IMR-90 (cell line): ENCODE results near the gene CDK8. TPM values are rescaled to one million over a fixed set of nuclear protein-coding genes. Genes with fewer than 3 reads are reported as not detected.
A peak's percentile ranks its signal among the peaks of the same experiment; 100 is the strongest.

Experiments used
- ATAC-seq: fragments of 200-7000 bp; cut with Tn5 transposase; 2 replicates; pipeline ENCODE4 v1.9.1; 2020; ENCODE audit warnings: low read depth, mild to moderate bottlenecking, moderate library complexity
- BruUV-seq: library from RNA; stranded (reverse); fragments of 400-500 nt; replicated peaks from 2 replicates; lab custom pipeline; 2021; lab: Mats Ljungman, UMichigan
- CTCF ChIA-PET: fragments of 300-600 bp; formaldehyde crosslinking; extraction: SDS; loops from one replicate; lab custom pipeline; 2021; ENCODE audit warnings: antibody characterized with exemption; lab: Yijun Ruan, JAX
- POLR2A ChIA-PET: fragments of 300-600 bp; sonication (Branson Sonifier 250); formaldehyde crosslinking; loops from one replicate; lab custom pipeline; 2022; ENCODE audit warnings: antibody characterized with exemption; ENCODE audit not compliant: unreplicated experiment; lab: Charles Lee
- DNase-seq: peaks from one replicate; pipeline ENCODE4 v3.0.0; 2013
- H2AFZ ChIP-seq: replicated peaks from 2 replicates; pipeline ENCODE3; 2013; ENCODE audit warnings: low read length, mild to moderate bottlenecking; ENCODE audit not compliant: poor library complexity
- H2AK5ac ChIP-seq: 2 replicates; pipeline ENCODE4 v1.6.1; 2013; ENCODE audit warnings: low read depth, low read length, inconsistent platforms
- H2AK9ac ChIP-seq: replicated peaks from 2 replicates; pipeline ENCODE3; 2013; ENCODE audit warnings: mild to moderate bottlenecking, low read depth, low read length, moderate library complexity; ENCODE audit not compliant: poor library complexity
- H2BK120ac ChIP-seq: 2 replicates; pipeline ENCODE4 v1.6.1; 2013; ENCODE audit warnings: low read depth, low read length, inconsistent platforms
- H2BK15ac ChIP-seq: 3 replicates; pipeline ENCODE4 v1.6.1; 2013; ENCODE audit warnings: low read depth, low read length, inconsistent platforms
- H2BK20ac ChIP-seq: 2 replicates; pipeline ENCODE4 v1.6.1; 2013; ENCODE audit warnings: low read depth, mild to moderate bottlenecking, inconsistent platforms, low read length, moderate library complexity
- H2BK5ac ChIP-seq: 2 replicates; pipeline ENCODE4 v1.6.1; 2013; ENCODE audit warnings: mild to moderate bottlenecking, low read depth, low read length, inconsistent platforms; ENCODE audit not compliant: poor library complexity, severe bottlenecking
- H3K14ac ChIP-seq: replicated peaks from 2 replicates; pipeline ENCODE4 v1.6.1; 2013; ENCODE audit warnings: low read depth, low read length, inconsistent platforms
- H3K18ac ChIP-seq: 2 replicates; pipeline ENCODE4 v1.6.1; 2013; ENCODE audit warnings: low read depth, low read length, control low read depth
- H3K23ac ChIP-seq: 2 replicates; pipeline ENCODE4 v1.6.1; 2013; ENCODE audit warnings: low read depth, low read length, inconsistent platforms
- H3K27ac ChIP-seq: 2 replicates; pipeline ENCODE4 v1.5.1; 2013; ENCODE audit warnings: mild to moderate bottlenecking, control low read depth, low read length; ENCODE audit not compliant: insufficient read depth
- H3K27me3 ChIP-seq: 2 replicates; pipeline ENCODE4 v1.6.1; 2013; ENCODE audit warnings: low read length; ENCODE audit not compliant: control insufficient read depth, insufficient read depth
- H3K36me3 ChIP-seq: 2 replicates; pipeline ENCODE4 v1.6.1; 2013; ENCODE audit warnings: low read length, mixed read lengths; ENCODE audit not compliant: control insufficient read depth, insufficient read depth
- H3K4ac ChIP-seq: 2 replicates; pipeline ENCODE4 v1.6.1; 2013; ENCODE audit warnings: low read depth, low read length, inconsistent platforms
- H3K4me1 ChIP-seq: 2 replicates; pipeline ENCODE4 v1.6.1; 2013; ENCODE audit warnings: low read length, mixed read lengths; ENCODE audit not compliant: control insufficient read depth, insufficient read depth
- H3K4me2 ChIP-seq: 2 replicates; pipeline ENCODE4 v1.6.1; 2013; ENCODE audit warnings: low read depth, mild to moderate bottlenecking, control low read depth, low read length, moderate library complexity
- H3K4me3 ChIP-seq: 2 replicates; pipeline ENCODE4 v1.5.1; 2013; ENCODE audit warnings: low read depth, mild to moderate bottlenecking, control low read depth, low read length, moderate library complexity; ENCODE audit not compliant: insufficient read depth
- H3K56ac ChIP-seq: 2 replicates; pipeline ENCODE4 v1.6.1; 2013; ENCODE audit warnings: low read length, inconsistent platforms; ENCODE audit not compliant: insufficient read depth; ENCODE audit errors: extremely low read depth
- H3K79me1 ChIP-seq, 2 experiments: 2 replicates each; pipeline ENCODE4 v1.6.1; 2013; ENCODE audit warnings: low read length in 2 of 2, inconsistent platforms in 1 of 2, low read depth in 1 of 2
- H3K9ac ChIP-seq: 2 replicates; pipeline ENCODE4 v1.6.1; 2013; ENCODE audit warnings: low read depth, low read length, control low read depth
- H3K9me1 ChIP-seq: 2 replicates; pipeline ENCODE4 v1.6.1; 2013; ENCODE audit warnings: low read length, inconsistent platforms; ENCODE audit not compliant: insufficient read depth
- H3K9me3 ChIP-seq: 2 replicates; pipeline ENCODE4 v1.6.1; 2013; ENCODE audit warnings: low read length; ENCODE audit not compliant: control insufficient read depth, insufficient read depth
- H4K20me1 ChIP-seq: 2 replicates; pipeline ENCODE4 v1.6.1; 2013; ENCODE audit warnings: low read length, inconsistent platforms; ENCODE audit not compliant: insufficient read depth
- H4K5ac ChIP-seq: 2 replicates; pipeline ENCODE4 v1.6.1; 2013; ENCODE audit warnings: mild to moderate bottlenecking, low read depth, low read length, control low read depth
- H4K8ac ChIP-seq, 2 experiments: 2 replicates each; pipeline ENCODE4 v1.6.1; 2013; ENCODE audit warnings: low read depth in 2 of 2, low read length in 2 of 2, control low read depth in 1 of 2, inconsistent platforms in 1 of 2
- H4K91ac ChIP-seq: 2 replicates; pipeline ENCODE4 v1.6.1; 2013; ENCODE audit warnings: low read depth, low read length, inconsistent platforms; ENCODE audit not compliant: insufficient read depth
- CHD1 ChIP-seq: IDR thresholded peaks from 2 replicates; pipeline ENCODE4 v1.6.1; 2012; ENCODE audit warnings: low read depth, low read length, improper control_type of control experiment
- FOS ChIP-seq: fragments of 150-350 bp; IDR thresholded peaks from 2 replicates; pipeline ENCODE4 v1.6.1; 2016; ENCODE audit warnings: low read depth, low read length
- MAZ ChIP-seq: IDR thresholded peaks from 2 replicates; pipeline ENCODE4 v1.6.1; 2012; ENCODE audit warnings: low read depth, mild to moderate bottlenecking, low read length, improper control_type of control experiment, moderate library complexity, borderline replicate concordance
- POLR2A ChIP-seq: IDR thresholded peaks from 2 replicates; pipeline ENCODE4 v1.6.1; 2012; ENCODE audit warnings: mild to moderate bottlenecking, low read depth, low read length
- SMC3 ChIP-seq: fragments of 150-350 bp; IDR thresholded peaks from 2 replicates; pipeline ENCODE4 v1.6.1; 2016; ENCODE audit warnings: low read depth, mild to moderate bottlenecking, antibody characterized with exemption, low read length, moderate library complexity
- WGBS, 2 experiments: methylation state at CpG; one replicate each; pipeline versions ENCODE4 v1.1.5 to v1.1.7; 2013; ENCODE audit warnings: missing lambda C conversion rate in 2 of 2; ENCODE audit not compliant: insufficient read length in 1 of 2; ENCODE audit errors: extremely low coverage in 2 of 2; 5-methylcytosine and 5-hydroxymethylcytosine counted together
- dilution Hi-C: fragments of 300-500 bp; cut with HindIII; formaldehyde crosslinking; loops from one replicate; pipeline ENCODE4 v1.14.3; 2018; ENCODE audit warnings: low sequenced_read_pairs; ENCODE audit not compliant: unreplicated experiment
- in situ Hi-C: fragments of 300-500 bp; cut with MboI; formaldehyde crosslinking; loops from 3 replicates; pipeline ENCODE4 v1.14.3; 2019; ENCODE audit warnings: low sequenced_read_pairs, inconsistent platforms, mixed read lengths
- intact Hi-C: fragments of 100-400 bp; cut with micrococcal nuclease; formaldehyde crosslinking; loops from 2 replicates; pipeline ENCODE4 v1.10.0; 2022
- polyA plus RNA-seq, 3 experiments: library from polyadenylated mRNA; depleted of rRNA; stranded (reverse); fragments of >200 nt; gene quantifications; 2 replicates each; pipeline ENCODE4 v1.2.3, GENCODE V29; 2012; ENCODE audit warnings: low replicate concordance in 1 of 3
- total RNA-seq: library from RNA; depleted of rRNA; stranded (reverse); fragments of >200 nt; gene quantifications from 2 replicates; pipeline ENCODE4 v1.2.3, GENCODE V29; 2012
- TF ChIP-seq, protein P1 (sequence below): fragments of 150-350 bp; IDR thresholded peaks from 2 replicates; pipeline ENCODE4 v1.6.1; 2016; ENCODE audit warnings: low read depth, mild to moderate bottlenecking, low read length, moderate library complexity, borderline replicate concordance

CDK8 gene
- total and polyA plus RNA-seq, 2 of the 4 experiments (the other 2 are of a cell fraction), result 15.4 to 19.0 TPM

DNA sequence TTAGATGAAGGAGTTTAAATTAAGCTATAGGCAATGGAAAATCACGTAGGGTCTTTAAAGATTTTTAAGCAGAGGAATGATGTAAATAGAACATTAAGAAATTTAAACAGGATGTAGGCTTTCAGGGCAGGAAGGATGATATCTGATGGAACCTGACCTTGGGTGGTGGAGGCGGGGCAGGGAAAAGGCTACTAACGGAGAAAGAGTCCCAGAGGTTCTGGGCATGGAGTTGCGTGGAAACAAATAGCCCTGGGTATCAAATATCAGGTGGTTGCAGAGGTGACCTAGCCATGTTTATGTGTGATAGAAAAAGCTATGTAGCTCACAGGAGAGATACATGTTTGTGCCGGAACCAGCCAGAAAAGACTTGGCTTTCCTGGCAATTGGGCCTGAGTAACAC lies 7.8 kb upstream of the CDK8 start:
- ATAC-seq (peak; percentile 67), DNase-seq (peak; percentile 15)
- BruUV-seq, result no TSS peak
- no peak overlapping the region for H4K8ac ChIP-seq
- H3K9ac ChIP-seq, result no peak overlapping the region
- ChIA-PET POLR2A (no interaction called here), CTCF (no interaction called here)
- no peak for TF ChIP-seq MAZ
- TF ChIP-seq, protein P1, sequence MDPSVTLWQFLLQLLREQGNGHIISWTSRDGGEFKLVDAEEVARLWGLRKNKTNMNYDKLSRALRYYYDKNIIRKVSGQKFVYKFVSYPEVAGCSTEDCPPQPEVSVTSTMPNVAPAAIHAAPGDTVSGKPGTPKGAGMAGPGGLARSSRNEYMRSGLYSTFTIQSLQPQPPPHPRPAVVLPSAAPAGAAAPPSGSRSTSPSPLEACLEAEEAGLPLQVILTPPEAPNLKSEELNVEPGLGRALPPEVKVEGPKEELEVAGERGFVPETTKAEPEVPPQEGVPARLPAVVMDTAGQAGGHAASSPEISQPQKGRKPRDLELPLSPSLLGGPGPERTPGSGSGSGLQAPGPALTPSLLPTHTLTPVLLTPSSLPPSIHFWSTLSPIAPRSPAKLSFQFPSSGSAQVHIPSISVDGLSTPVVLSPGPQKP, result no peak
- no peak for TF ChIP-seq CHD1
- TF ChIP-seq SMC3, result no peak
- no peak for TF ChIP-seq POLR2A
- TF ChIP-seq FOS, result no peak
- H3K4me1 ChIP-seq, result 0 out of 2 replicates have a peak, but pooled peaks cover 2% of the 10 kb centered on the region
- no peak overlapping the region for H2AK5ac ChIP-seq
- dilution Hi-C loops (no loop called here), in situ Hi-C loops (no loop called here), intact Hi-C loops (no loop called here)
- H2BK120ac ChIP-seq, result no peak overlapping the region
- peaks cover 2% of the 10 kb centered on the region; the same call in 1 of the 2 replicates for H3K27me3 ChIP-seq
- H3K79me1 ChIP-seq, result no peaks in the 10 kb centered on the region
- peaks cover 3% of the 10 kb centered on the region; the same call in 1 of the 2 replicates for H3K9me3 ChIP-seq
- no peak overlapping the region for H3K4ac ChIP-seq
- WGBS, 2 experiments, result 0% methylated on average over 1 of the region's 5 CpGs; no CpG with 5 or more reads in 1 of the 2 experiments
- peak overlapping the region; percentile 4; the same call in 1 of the 2 replicates for H3K27ac ChIP-seq
- H4K5ac ChIP-seq, result no peak overlapping the region
- H3K4me2 ChIP-seq, result peak overlapping the region; percentile 23; the same call in 1 of the 2 replicates
- no peak overlapping the region for H4K91ac ChIP-seq
- no peak overlapping the region for H3K23ac ChIP-seq
- H2AFZ ChIP-seq, result no peak overlapping the region
- no peaks in the 10 kb centered on the region for H4K20me1 ChIP-seq
- no peak overlapping the region for H2BK15ac ChIP-seq
- H3K14ac ChIP-seq, result no peak overlapping the region
- H3K9me1 ChIP-seq, result no peaks in the 10 kb centered on the region
- H3K36me3 ChIP-seq, result no peaks in the 10 kb centered on the region
- H2BK20ac ChIP-seq, result no peak overlapping the region
- H3K4me3 ChIP-seq, result no peak overlapping the region
- no peak overlapping the region for H3K18ac ChIP-seq
- no peak overlapping the region for H3K56ac ChIP-seq
- no peak overlapping the region for H2BK5ac ChIP-seq
- no peak overlapping the region for H2AK9ac ChIP-seq
